Measurements from ENCODE around the gene HINT3.

HINT3 gene

GRCh38 chr6:126026001-126026400 lies 69.4 kb downstream of the HINT3 start:
- in situ Hi-C loops (cut with MboI; ENCODE audit: low pct_unique_long_range_greater_than_20kb, low sequenced_read_pairs, unreplicated experiment) = no loop called here
- no peak for DNase-seq (ENCODE audit: low spot score)

GRCh38 chr6:126027601-126028000 lies 71.0 kb downstream of the HINT3 start:
- no peak for DNase-seq (ENCODE audit: low spot score)
- in situ Hi-C loops (cut with MboI; ENCODE audit: low pct_unique_long_range_greater_than_20kb, low sequenced_read_pairs, unreplicated experiment) = no loop called here
- TF ChIP-seq CTCF (IDR thresholded peaks at IDR 0.05; ENCODE audit: extremely low read depth, insufficient read depth, missing control alignments) = no peak

More at GRCh38 chr6:126026001-126026400, 69.4 kb downstream of the HINT3 start:
- no peak for TF ChIP-seq CTCF (IDR thresholded peaks at IDR 0.05; ENCODE audit: extremely low read depth, insufficient read depth, missing control alignments)
